Osteoblast (primary cell): ENCODE results near the gene ANKRD45. TPM values are rescaled to one million over a fixed set of nuclear protein-coding genes. Genes with fewer than 3 reads are reported as not detected.
A peak's percentile ranks its signal among the peaks of the same experiment; 100 is the strongest.

ENCODE experiments used
- DNase-seq: peaks from one replicate; pipeline ENCODE4 v3.0.0; 2011; ENCODE audit warnings: low spot score, mixed read lengths; ENCODE audit not compliant: insufficient read length; ENCODE audit errors: missing footprints
- H2AFZ ChIP-seq: 2 replicates; pipeline ENCODE4 v1.6.0; 2011; ENCODE audit warnings: mild to moderate bottlenecking, low read length
- H3K27ac ChIP-seq: 2 replicates; pipeline ENCODE4 v1.5.1; 2011; ENCODE audit warnings: mild to moderate bottlenecking, low read depth, low read length, moderate library complexity
- H3K27me3 ChIP-seq: 2 replicates; pipeline ENCODE4 v1.6.0; 2012; ENCODE audit warnings: mild to moderate bottlenecking, control low read depth, inconsistent platforms, low read length, moderate library complexity; ENCODE audit not compliant: insufficient read depth
- H3K36me3 ChIP-seq: 2 replicates; pipeline ENCODE4 v1.5.1; 2011; ENCODE audit warnings: mild to moderate bottlenecking, low read length, control low read depth, moderate library complexity; ENCODE audit not compliant: insufficient read depth
- H3K4me1 ChIP-seq: 2 replicates; pipeline ENCODE4 v1.5.1; 2011; ENCODE audit warnings: mild to moderate bottlenecking, low read length, control low read depth, moderate library complexity; ENCODE audit not compliant: insufficient read depth
- H3K4me2 ChIP-seq: 2 replicates; pipeline ENCODE4 v1.6.0; 2011; ENCODE audit warnings: mild to moderate bottlenecking, low read length; ENCODE audit not compliant: insufficient read depth
- H3K4me3 ChIP-seq: fragments of 200-600 bp; sonication (generic); 3 replicates; pipeline ENCODE4 v1.5.1; 2012; ENCODE audit warnings: mild to moderate bottlenecking, low read length, inconsistent platforms; ENCODE audit not compliant: insufficient read depth
- H3K79me2 ChIP-seq: 2 replicates; pipeline ENCODE4 v1.6.0; 2012; ENCODE audit warnings: mild to moderate bottlenecking, low read length, control low read depth, inconsistent platforms; ENCODE audit not compliant: insufficient read depth
- H3K9me3 ChIP-seq: 2 replicates; pipeline ENCODE4 v1.5.1; 2011; ENCODE audit warnings: low read depth, low read length, control low read depth
- H4K20me1 ChIP-seq: 2 replicates; pipeline ENCODE4 v1.6.0; 2012; ENCODE audit warnings: mild to moderate bottlenecking, low read length, control low read depth; ENCODE audit not compliant: insufficient read depth
- CTCF ChIP-seq: IDR thresholded peaks from 2 replicates; pipeline ENCODE4 v1.5.1; 2011; ENCODE audit warnings: mild to moderate bottlenecking, low read depth, low read length, moderate library complexity; ENCODE audit errors: extremely low read depth
- total RNA-seq: library from RNA; depleted of rRNA; stranded (reverse); fragments of >200 nt; gene quantifications from 2 replicates; pipeline ENCODE4 v1.2.3, GENCODE V29; 2012

Gene ANKRD45, protein sequence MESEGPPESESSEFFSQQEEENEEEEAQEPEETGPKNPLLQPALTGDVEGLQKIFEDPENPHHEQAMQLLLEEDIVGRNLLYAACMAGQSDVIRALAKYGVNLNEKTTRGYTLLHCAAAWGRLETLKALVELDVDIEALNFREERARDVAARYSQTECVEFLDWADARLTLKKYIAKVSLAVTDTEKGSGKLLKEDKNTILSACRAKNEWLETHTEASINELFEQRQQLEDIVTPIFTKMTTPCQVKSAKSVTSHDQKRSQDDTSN
- total RNA-seq: 0.72 TPM in 1 of 2 replicates, not detected in the other

- no peaks in the 10 kb centered on the region for H3K79me2 ChIP-seq
- no peaks in the 10 kb centered on the region for H4K20me1 ChIP-seq
- no peaks in the 10 kb centered on the region for H3K36me3 ChIP-seq
- TF ChIP-seq CTCF: no peak
- peaks cover 6% of the 10 kb centered on the region for H3K27me3 ChIP-seq
- H3K4me3 ChIP-seq: peak within 1 kb of the TSS; percentile 65
- H3K4me1 ChIP-seq: no peaks in the 10 kb centered on the region
- no peak within 1 kb of the TSS for H3K27ac ChIP-seq
- peak within 1 kb of the TSS; percentile 84 for H3K4me2 ChIP-seq
- H3K9me3 ChIP-seq: no peaks in the 10 kb centered on the region
- H2AFZ ChIP-seq: peak within 1 kb of the TSS; percentile 54
- peak; percentile 65 for DNase-seq
Measured at GRCh38 chr1:173669491-173669941, at the start of gene ANKRD45. Gene ANKRD45, minus strand, starts transcription at chr1:173669851. Its CDS starts 10,433 bp downstream, at chr1:173659418.

DNA sequence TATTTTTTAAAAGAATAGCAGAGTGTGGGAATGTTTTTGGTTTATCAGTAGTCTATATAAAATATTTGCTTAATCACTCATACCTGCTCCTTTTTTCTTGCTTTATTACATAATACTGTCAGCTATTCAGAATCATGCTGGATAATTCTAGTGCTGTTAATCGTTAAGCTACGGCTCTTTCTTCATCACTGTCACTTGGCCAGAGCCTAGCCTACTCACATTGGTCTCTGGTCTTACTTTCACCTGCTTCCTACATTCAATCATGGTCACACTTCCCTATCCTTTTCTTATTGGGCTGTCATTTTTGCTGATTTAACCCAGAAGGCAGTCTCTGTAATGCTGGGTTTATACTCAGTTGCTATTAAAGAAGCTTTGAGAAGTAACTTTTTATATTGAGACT, 47.6 kb upstream of the ANKRD45 start:
- H4K20me1 ChIP-seq: peaks cover 3% of the 10 kb centered on the region
- no peak for TF ChIP-seq CTCF
- DNase-seq: no peak
- no peak overlapping the region for H2AFZ ChIP-seq
- peaks cover 52% of the 10 kb centered on the region for H3K79me2 ChIP-seq
- H3K4me1 ChIP-seq: peaks cover 14% of the 10 kb centered on the region
- peaks cover 4% of the 10 kb centered on the region for H3K36me3 ChIP-seq
- H3K9me3 ChIP-seq: no peaks in the 10 kb centered on the region
- no peak overlapping the region for H3K27ac ChIP-seq
- no peak overlapping the region for H3K4me2 ChIP-seq
- peaks cover 4% of the 10 kb centered on the region for H3K27me3 ChIP-seq
- no peak overlapping the region for H3K4me3 ChIP-seq

- Histone ChIP-seq H3K9me3 (no peaks in the 10 kb centered on the region), H2AFZ (peak overlapping the region; percentile 100), H3K27ac (peak overlapping the region; percentile 64), H3K79me2 (peaks cover 36% of the 10 kb centered on the region), H3K27me3 (peaks cover 11% of the 10 kb centered on the region), H3K36me3 (peaks cover 4% of the 10 kb centered on the region), H3K4me2 (peak overlapping the region; percentile 87), H4K20me1 (peaks cover 3% of the 10 kb centered on the region), H3K4me3 (peak overlapping the region; percentile 80), H3K4me1 (peaks cover 14% of the 10 kb centered on the region)
- DNase-seq: no peak
- TF ChIP-seq CTCF: no peak
Measured at GRCh38 chr1:173715538-173715844, 45.8 kb upstream of the ANKRD45 start.

DNA sequence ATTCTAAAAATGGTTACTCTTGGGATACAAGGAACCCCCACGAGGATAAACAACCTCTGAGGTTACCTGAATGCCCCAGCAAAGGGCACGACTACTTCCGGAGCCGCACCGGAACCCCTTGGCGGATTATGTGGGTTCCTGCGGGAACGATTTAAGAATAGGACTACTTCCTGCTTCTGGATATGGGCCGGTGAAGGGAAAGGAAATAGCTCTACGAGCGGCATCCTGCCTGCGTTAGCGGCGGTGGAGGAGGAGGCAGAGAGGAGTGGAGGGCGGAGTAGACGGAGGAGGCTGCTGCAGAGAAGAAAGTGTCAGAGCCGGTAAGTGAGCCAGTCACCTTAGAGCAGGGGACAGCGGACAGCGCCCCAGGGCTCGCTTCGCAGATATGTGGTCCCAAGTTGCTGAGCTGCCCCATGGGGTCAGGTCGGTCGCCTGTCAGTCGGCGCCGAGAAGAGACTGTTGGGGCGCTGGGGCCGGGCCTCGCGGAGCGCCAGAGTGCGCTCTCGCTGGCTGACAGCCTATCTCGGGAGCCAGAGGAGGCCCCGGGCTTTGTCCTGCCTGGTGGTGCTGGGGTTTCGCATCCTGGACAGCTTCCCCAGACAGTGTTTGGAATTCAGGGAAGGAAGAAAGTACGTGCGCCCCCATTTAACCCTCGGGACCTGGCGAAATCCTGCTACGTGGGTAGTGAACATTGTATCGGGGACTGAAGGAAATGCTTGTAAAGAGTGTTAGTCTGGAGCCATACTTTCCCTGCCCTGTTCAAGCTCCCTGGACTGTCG, 45.3 kb upstream of the ANKRD45 start, which contains the start of gene KLHL20:
TSS of gene KLHL20 (plus strand) at position 223 of the 779 bp plus-strand sequence. CDS start 1,063 bp downstream, outside the sequence.
- Histone ChIP-seq H3K27ac (peak within 1 kb of the TSS; percentile 66), H3K4me1 (peaks cover 14% of the 10 kb centered on the region)

More for the DNA sequence above, 45.3 kb upstream of the ANKRD45 start, which contains the start of gene KLHL20:
- DNase-seq: peak; percentile 90
- no peaks in the 10 kb centered on the region for H3K9me3 ChIP-seq
- H3K27me3 ChIP-seq: peaks cover 11% of the 10 kb centered on the region
- H3K4me3 ChIP-seq: peak within 1 kb of the TSS; percentile 80
- peaks cover 32% of the 10 kb centered on the region for H3K79me2 ChIP-seq
- H3K4me2 ChIP-seq: peak within 1 kb of the TSS; percentile 87
- peaks cover 4% of the 10 kb centered on the region for H3K36me3 ChIP-seq
- H2AFZ ChIP-seq: peak within 1 kb of the TSS; percentile 100
- TF ChIP-seq CTCF: no peak
- peaks cover 3% of the 10 kb centered on the region for H4K20me1 ChIP-seq
